Stimulated activated CD4-positive, alpha-beta T cell treated with anti-CD3 and anti-CD28 coated beads, TNF-alpha, amount 100 ng/mL, for 48 hours (primary cell): Measurements from ENCODE around the gene SMARCD3.

Experiments
- DNase-seq, 3 donors: peaks; one replicate each; pipeline ENCODE4 v3.0.0-alpha.2; 2020; ENCODE audit warnings: low read depth in 3 of 3

Gene SMARCD3

DNA sequence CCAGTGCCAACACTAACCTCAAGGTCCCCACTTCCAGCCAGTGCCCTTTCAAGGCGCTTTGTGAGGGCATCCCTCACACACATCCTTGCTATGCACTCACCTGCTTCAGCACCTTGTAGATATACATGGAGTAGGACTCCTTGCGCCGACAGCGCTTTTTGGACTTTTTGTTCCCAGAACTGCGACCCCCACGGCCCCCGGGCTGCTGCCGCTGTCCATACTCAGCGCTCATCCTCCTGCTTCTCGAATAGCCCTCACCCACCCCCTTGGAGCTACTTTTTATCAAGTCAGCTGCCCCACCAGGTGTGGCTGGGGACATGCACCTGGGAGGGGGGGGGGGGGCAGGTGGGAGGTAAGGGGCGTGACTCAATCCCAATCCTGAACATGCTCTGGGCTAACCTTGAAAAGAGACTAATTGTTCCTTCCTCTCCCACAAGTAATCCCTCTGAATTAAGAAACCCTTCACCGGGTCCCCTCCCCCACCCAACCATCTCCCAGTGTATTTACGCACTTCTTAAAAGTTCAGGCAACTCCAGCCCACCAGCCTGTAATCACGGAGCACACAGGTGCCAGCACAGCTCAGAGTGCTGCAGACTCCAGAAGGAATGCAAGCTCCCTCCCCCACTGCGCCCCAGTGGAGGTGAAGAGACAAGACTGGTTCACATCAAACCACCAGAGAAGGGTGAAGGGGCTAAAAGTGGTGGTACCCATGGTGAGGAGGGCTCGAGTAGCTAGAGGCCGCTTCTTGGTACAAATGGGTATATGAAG, 38.2 kb downstream of the SMARCD3 start, which contains the start of gene H2BK1:
TSS of gene H2BK1 (minus strand) at position 402 of the 768 bp plus-strand sequence. CDS start at position 232, 170 bp downstream.
- DNase-seq: no peak

DNA sequence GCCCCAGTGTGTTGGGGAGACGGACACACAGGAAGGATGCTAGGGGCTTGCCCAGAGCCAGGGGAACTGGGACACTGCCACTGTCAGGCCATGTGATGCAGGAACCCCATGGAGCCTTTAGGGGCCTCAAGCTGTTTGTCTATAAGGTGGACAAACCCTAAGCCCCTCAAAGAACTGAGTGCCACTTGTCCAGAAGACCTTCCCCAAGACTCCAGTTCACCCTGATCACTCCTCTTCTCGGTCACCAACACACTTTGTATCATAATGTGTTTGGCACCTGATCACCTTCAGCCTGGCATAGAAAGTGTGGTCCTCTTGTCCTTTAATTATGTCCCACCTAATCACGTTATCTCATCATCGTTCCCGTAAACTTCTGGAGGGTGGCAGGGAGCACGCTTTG, 38.9 kb downstream of the SMARCD3 start:
- DNase-seq: no peak

DNA sequence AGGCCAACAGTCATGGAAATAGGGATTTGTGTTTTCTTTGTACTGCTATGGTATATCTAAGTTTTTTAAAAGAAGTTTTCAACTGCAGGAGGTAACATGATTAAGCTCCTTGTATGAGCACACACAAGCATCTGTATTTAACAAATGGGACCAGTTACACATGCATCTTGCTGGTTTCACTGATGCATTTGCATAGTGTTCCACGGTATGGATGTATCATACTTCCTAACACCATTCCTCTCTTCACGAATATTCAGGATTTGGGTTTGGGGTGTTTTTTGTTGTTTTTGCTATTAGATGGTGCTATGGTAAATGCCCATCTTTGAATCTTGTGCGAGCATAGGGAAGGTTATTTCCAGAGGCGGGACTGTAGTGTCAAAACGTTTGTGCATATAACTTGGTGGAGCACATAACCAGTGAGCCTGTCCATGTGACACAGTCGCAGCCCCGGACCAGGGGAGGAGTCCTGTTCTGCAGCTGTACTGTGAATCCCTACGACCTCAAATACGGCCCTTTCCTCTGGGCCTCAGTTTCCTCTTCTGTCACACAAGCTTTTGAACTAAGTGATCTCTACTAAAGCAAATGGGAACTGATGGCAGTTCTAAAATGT, 40.1 kb downstream of the SMARCD3 start:
- no peak for DNase-seq

DNA sequence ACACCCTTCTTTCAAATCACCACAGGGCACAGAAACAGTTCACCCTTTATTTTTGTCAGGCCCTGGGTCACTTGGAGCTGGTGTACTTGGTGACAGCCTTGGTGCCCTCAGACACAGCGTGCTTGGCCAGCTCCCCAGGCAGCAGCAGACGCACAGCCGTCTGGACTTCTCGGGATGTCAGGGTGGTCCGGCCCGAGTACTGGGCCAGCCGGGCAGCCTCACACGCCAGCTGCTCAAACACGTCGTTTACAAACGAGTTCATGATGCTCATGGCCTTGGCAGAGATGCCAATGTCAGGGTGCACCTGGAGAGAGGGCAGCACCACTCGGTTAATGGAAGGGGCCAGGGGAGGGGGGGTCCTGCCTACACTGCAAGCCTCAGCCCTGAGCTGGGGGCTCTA, 40.7 kb downstream of the SMARCD3 start:
- DNase-seq: no peak

DNA sequence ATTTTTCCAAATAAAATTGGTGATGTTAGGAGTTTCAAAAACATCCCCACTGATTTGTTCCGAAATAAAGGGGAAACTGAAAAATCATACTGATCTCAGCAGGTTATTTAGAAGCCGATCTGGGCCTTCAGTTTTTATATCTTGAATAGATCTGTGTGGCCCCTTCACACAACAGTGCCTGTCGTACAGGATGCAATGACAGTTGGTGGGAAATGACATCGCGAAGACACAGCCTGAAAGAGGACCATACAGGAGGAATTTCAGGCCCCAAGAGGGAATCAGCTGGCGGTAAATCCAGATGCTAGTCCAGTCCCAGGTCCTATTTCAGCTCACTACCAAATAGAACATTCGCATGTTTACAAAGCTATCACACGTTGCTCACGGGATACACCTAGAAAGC, 41.2 kb downstream of the SMARCD3 start:
- DNase-seq: no peak

DNA sequence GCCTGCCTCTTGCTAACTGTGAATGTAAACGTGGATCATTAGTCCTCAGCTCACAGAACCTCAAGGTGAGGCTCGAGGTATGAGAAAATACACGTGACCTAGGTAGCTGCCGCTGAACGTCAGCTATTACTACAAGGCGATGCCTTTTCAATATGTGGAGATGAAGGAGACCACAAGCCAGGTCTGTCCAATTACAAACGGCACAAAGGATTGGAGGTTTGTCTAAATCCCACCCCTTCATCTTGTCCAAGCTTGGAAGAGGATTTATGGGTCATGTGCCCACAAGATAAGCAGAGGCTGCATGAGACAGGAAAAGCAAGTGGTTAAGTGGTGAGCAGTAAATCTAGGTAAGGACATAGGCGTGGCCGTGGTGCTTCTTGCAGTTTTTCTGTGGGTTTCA, 41.6 kb downstream of the SMARCD3 start:
- no peak for DNase-seq

DNA sequence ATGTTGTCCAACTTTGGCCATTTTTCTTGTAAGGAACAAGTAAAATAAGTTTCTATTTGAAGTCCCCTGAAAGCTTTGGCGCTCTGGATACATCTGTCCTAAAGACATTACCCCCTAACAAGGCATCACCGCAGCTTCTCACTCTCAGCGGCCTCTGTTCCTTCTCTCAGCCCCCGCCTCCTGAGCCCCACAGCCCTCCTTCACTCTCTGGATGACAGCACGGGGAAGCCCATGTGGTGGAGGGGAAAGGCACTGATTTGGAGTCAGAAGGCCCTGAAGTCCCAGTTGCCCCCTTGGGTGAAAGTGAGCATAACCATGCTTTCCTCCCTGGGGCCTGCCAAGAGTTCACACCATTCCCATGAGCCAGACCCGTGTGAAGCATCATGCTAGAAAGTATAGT, 42.8 kb downstream of the SMARCD3 start:
- no peak for DNase-seq

DNA sequence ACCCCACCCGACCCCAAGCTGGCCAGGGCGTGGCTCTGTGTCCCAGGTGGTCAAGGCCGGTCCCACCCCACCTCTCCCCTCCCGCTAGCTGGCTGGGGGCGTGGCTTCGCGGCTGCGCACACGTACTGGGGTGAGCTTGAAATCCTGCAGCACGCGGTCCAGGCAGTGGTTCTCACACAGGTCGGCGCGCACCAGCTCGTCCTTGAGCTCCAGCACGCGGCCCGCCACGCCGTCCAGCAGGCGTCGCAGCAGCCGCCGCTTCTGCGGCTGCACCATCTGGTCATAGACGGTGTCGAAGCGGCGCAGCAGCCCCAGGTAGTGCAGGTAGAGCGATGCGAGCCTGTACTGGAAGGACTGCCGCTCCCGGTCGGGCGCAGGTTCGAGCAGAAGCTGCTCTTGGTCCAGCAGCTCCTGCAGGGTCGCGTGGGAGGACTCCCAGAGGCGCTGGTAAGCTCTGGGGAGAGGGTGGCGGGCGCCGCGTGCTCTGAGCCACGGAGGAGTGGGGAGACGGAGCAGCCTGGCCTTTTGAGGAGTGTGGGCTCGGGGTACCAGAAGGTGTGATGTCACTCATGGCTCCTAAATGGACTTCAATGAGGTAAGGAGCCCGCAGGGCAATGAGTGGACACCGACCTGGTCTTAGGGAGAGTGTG, 44.0 kb downstream of the SMARCD3 start:
- DNase-seq: no peak

DNA sequence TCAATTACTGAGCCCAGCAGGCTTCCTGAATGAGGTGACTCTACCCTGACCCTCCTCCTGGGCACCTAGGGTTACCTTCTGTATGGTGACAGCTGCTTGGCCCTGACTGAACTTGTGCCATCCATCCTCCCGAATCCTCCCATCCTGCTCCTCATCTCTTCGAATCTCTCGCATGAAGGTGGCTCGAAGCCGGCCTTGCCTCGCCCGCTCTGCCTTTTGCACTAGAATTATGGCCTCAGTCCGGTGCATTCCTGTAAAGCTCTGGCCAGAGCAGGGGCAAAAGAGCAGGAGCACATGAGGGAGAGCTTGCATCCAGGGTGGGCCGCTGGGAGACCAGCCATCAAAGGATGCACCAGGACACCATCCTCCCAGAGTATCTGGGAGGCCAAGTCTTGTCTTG, 45.7 kb downstream of the SMARCD3 start:
- DNase-seq: no peak

DNA sequence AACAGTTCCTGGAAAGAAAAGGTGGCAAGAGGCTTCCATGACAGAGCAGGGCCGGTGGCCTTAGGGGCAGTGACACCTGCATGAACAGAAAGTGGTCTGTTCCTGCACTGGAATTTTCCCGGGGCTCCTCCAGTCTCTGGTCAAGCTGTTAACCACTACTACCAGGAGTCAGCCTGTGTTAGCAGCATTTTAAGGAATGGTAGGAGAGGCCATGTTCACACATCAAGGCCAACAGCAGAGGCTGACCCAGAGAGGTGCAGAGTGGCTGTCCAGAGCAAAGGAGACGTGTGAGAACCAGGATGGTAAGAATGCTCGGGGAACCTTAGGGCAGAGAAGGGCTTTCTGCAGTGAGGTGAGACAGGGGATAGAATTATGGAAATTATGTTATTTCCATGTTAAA, 46.7 kb downstream of the SMARCD3 start:
- no peak for DNase-seq

DNA sequence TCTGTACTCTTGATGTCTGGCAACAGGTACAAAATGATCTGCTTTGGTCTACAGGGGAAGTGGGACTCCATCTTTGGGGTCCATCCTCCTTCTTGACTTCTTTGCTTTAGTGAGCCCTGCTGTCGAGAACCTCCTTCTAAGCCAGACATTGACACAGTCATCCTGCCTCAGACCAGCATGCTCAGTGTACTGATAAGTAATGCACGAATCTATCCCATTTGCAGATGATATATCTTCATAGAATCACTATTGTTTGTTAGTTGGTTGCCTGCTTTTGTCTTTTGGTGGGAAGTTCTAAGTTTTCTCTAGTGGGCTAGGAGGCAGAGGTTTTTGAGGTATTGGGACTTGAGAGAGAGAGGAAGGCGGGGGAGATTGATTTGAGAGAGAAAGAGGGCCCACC, 47.1 kb downstream of the SMARCD3 start:
- no peak for DNase-seq

DNA sequence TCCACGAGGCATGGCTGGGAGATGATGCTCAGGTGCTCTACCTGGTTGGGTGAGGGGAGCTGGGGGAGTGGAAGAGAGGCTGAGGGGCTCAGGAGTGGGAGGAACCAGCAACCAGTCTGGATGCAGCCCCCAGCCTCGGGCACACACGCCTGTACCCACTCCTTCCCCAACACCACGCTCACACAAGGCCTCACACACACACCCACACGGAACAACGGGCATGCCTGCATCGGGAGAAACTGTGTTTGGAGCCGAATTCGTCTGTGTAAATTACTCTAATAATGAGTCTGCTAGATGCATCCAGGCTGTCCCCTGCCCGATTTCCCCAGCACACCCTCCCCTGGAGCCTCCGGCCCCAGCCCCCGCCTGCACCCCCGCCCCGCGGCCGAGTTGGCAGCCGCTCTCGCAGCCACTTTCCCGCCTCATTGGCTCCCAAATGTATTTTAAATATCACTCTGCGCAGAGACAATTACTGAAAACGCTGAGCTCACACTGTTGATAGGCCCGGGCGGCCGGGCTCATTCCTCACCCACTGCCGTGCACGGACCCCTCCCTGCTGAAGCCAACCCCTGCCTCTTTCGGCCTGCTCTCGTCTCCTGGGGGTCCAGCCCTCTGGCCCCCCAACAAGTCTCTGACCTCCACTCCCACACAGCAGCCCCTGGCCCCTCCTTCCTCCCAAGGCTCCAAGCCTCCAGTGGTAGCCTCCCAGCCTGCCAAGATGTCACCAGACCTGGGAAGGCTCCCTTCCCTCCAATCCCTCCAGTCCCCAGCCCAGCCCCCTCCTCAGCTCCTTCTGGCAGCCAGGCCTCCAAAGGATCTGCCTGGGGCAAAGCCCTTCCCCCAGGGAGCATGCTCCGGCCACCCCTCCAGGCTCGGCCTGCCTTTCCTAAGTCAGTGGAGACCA, 49.3 kb downstream of the SMARCD3 start:
- no peak for DNase-seq

DNA sequence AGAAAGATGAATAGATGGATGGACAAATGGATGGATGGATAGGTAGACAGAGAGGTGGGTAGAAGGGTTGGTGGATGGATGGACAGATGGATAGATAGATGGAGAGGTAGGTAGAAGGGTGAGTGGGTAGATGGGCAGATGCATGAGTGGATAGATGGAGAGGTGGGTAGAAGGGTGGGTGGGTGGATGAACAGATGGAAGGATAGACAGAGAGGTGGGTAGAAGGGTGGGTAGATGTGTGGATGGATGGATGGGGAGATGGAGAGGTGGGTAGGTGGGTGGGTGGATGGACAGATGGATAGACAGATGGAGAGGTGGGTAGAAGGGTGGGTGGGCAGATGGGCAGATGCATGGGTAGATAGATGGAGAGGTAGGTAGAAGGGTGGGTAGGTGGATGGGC, 50.6 kb downstream of the SMARCD3 start:
- no peak for DNase-seq

DNA sequence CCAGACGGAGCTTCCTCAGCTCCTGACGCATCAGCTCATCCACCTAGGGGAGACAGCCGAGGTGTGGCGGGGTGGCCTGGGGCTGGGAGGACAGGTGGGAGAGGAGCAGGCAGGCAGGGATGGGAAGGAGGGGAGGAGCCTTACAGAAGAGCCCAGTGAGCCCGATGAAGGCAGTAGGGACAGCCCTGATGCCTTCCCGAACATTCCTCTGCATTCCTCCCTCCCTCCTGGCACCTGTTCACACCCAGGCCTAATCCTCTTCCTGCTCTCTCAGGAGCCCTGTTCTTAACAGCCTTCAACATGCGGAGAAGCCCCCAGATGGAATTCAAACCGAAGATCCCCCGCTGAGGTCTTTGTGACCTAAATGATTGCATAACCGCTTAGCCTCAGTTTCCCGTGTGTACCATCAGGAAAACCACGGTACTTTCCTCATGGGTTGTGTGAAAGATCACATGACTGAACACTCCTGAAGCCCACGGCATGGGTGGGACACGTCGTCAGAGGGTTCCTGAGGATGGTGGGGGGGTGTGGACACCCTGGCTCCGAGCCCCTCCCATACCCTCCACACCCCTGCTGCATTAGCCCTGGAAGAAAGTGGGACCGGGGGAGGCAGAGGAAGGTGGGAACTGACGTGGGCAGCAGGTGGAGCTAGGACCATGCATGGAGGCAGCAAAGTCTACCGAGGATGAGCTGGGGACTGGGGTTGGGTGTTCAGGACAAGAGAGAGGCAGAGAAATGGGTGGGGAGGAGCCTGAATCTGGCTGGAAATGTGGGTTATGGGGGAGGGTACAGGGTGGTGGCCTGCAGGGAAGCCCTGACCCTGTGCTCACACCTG, 52.7 kb downstream of the SMARCD3 start:
- DNase-seq: no peak

DNA sequence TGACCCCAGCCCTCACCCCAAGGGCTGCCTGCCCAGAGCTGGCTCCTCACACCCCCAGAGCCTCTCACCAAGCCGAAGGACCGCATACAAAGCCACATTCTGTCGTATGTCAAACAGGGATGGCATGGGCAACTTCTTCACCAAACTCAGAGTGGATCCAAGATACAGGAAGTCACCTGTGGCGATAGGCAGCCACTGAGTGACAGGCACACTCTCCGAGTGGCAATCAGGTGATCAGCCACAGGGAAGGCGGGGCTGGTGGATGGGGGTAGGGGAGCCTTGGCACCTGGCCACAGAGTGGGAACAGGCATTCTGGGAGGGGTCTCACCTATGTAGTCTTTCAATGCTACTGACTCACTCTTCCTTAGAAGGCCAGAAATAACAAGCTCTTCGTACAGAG, 54.3 kb downstream of the SMARCD3 start:
- DNase-seq: no peak

DNA sequence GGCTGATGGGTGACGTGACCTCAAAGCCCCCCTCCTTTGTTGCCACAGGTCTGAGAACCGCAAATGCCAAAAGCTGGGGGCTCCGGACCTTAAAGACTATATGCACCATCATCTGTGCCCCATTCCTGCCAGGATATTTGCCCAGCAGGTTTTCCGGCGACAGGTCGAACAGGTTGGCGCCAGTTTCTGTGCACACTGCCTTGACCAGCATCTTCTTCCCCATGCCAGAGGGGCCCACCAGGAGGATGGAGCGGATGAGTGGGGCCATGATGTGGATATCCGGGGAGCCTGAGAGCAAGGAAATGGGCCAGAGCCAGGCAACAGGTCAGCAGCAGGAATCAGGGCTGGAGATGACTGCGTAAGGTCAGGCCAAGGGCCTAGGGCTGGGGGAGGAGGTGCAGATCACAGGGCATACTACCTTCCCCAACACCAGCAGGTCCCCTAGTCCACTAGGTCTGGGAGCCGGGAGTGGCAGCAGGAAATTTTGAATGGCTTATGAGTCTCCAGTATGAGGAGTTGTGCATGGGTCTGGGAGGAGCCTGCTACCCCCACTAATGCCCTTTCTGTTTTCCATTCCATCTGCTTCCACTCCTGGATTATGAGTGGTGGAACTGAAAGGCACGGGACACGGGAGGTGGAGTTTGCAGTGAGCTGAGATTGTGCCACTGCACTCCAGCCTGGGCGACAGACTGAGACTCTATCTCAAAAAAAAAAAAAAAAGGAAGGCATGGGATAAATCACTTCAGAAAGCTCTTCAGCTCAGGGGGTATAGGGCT, 55.1 kb downstream of the SMARCD3 start:
- DNase-seq: no peak

DNA sequence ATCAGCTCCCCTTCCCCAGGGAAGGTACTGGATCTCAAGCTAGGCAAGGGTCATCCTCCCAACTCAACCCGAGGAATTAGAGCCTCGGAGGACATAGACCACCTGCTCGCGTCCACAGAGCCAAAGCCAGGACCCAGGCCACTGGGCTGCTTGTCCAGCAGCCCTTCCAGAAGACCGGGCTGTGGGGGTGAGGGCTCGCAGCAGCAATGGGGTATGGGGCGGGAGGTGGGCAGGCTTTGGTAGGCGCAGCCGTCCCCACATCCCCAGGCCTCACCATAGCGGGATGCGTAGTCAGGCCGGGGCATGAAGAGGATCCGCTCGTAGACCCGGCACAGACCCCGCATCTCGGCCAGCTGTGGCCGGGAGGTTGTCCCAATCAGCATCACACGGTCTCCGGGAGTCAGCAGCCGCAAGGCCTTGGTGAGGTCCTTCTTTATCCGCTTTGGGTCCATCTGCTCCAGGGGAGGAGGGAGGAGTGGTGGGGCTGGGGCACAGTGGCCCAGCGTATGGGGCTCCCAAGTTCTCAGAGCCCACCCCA, 56.4 kb downstream of the SMARCD3 start:
- DNase-seq: no peak

DNA sequence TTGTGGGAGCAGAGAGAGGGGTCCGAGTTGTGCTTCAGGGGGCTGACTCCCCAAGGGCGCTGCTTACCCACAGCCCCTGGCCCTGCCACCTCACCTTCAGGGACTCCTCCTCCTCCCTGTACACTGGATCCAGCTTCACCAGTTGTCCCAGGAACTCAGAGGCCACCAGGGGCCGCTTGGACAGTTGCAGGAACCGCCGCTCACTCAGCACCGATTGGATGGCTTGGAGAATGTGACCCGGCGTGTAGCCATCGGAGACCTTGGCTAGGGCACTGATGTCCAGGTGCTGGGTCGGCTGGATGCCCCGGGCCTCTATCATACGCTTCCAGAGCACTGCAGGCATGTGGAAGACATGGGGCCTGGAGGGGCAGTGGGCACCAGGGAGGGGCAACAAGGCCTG, 57.0 kb downstream of the SMARCD3 start:
- no peak for DNase-seq

DNA sequence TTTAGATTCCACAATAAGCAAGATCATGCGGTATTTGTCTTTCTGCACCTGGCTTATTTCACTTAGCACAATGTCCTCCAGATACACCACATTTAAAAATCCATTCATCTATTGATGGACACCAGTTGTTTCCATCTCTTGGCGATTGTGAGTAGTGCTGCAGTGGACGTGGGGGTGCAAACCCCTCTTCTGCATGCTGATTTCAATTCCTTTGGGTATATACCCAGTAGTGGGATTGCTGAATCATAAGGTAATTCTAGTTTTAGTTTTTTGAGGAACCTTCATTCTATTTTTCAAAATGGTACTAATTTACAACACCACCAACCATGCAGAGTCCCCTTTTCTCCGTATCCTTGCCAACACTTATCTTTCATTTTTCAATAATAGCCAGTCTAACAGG, 59.5 kb downstream of the SMARCD3 start:
- no peak for DNase-seq
